Measurements from ENCODE around the gene SOCS7. TPM values are rescaled to one million over a fixed set of nuclear protein-coding genes. Genes with fewer than 3 reads are reported as not detected.

SOCS7 gene
- total RNA-seq, 1 experiment from 2014 or later = 31.0 TPM

DNA sequence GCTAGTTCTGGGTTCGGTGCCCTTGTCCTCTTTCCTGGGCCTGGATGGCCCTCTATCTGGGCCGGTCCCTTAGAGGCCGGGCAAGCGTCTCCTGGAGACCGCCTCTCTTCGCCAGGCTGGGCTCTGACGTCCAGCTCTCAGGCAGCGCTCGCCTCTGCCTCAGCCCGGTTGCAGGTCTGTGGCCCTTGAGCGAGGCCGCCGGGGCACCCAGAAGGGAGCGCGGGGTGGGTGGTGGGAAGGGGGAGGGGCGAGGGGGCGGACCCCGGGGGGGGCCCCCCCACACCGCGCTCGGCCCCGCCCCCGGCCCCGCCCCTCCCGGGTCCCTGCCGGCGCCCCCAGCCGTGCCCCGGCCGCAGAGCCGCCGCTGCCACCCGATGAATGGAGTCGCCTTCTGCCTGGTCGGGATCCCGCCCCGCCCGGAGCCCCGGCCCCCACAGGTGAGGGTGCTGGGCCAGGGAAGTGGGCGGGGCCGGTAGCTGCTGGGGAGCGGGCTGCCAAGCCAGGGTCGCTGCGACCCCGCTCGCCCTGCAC, 76.5 kb downstream of the SOCS7 start, which contains the start of gene ARHGAP23:
ARHGAP23 (plus strand) TSS at position 353 of the 531 bp plus-strand sequence; CDS start at position 375, 22 bp downstream.
- POLR2A ChIA-PET = interaction anchor here (0.6 kb wide), 1 partner anchor 393 kb away, joined by 6 read pairs; no protein-coding TSS in a partner anchor
- peak within 1 kb of the TSS; percentile 84 for H3K27ac ChIP-seq (ENCODE audit: low read length)
- no TSS peak for BruUV-seq (replicated peaks)
- no peak for TF ChIP-seq TCF7L2 (IDR thresholded peaks at IDR 0.05; ENCODE audit: low read depth, low read length)
- TF ChIP-seq, protein P1, sequence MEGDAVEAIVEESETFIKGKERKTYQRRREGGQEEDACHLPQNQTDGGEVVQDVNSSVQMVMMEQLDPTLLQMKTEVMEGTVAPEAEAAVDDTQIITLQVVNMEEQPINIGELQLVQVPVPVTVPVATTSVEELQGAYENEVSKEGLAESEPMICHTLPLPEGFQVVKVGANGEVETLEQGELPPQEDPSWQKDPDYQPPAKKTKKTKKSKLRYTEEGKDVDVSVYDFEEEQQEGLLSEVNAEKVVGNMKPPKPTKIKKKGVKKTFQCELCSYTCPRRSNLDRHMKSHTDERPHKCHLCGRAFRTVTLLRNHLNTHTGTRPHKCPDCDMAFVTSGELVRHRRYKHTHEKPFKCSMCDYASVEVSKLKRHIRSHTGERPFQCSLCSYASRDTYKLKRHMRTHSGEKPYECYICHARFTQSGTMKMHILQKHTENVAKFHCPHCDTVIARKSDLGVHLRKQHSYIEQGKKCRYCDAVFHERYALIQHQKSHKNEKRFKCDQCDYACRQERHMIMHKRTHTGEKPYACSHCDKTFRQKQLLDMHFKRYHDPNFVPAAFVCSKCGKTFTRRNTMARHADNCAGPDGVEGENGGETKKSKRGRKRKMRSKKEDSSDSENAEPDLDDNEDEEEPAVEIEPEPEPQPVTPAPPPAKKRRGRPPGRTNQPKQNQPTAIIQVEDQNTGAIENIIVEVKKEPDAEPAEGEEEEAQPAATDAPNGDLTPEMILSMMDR (IDR thresholded peaks at IDR 0.05) = no peak
- TF ChIP-seq POLR2AphosphoS5 (IDR thresholded peaks at IDR 0.05; ENCODE audit: low read depth, low read length) = no peak
- TF ChIP-seq SIN3A (IDR thresholded peaks at IDR 0.05; ENCODE audit: borderline replicate concordance, insufficient read depth, low read depth, low read length) = 0 out of 2 replicates have a peak, but pooled peaks have one; percentile 5
- TF ChIP-seq, protein P2, sequence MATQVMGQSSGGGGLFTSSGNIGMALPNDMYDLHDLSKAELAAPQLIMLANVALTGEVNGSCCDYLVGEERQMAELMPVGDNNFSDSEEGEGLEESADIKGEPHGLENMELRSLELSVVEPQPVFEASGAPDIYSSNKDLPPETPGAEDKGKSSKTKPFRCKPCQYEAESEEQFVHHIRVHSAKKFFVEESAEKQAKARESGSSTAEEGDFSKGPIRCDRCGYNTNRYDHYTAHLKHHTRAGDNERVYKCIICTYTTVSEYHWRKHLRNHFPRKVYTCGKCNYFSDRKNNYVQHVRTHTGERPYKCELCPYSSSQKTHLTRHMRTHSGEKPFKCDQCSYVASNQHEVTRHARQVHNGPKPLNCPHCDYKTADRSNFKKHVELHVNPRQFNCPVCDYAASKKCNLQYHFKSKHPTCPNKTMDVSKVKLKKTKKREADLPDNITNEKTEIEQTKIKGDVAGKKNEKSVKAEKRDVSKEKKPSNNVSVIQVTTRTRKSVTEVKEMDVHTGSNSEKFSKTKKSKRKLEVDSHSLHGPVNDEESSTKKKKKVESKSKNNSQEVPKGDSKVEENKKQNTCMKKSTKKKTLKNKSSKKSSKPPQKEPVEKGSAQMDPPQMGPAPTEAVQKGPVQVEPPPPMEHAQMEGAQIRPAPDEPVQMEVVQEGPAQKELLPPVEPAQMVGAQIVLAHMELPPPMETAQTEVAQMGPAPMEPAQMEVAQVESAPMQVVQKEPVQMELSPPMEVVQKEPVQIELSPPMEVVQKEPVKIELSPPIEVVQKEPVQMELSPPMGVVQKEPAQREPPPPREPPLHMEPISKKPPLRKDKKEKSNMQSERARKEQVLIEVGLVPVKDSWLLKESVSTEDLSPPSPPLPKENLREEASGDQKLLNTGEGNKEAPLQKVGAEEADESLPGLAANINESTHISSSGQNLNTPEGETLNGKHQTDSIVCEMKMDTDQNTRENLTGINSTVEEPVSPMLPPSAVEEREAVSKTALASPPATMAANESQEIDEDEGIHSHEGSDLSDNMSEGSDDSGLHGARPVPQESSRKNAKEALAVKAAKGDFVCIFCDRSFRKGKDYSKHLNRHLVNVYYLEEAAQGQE (IDR thresholded peaks at IDR 0.05; ENCODE audit: insufficient read depth in 1 of 2, low read depth in 2 of 2, low read length in 1 of 2) = no peak
- in situ Hi-C loops (cut with HindIII; ENCODE audit: low pct_unique_long_range_greater_than_20kb, low sequenced_read_pairs) = no loop called here
- CTCF ChIA-PET = interaction anchor here (0.5 kb wide), 1 partner anchor 50 kb away, joined by 3 read pairs; no protein-coding TSS in a partner anchor
- no peaks in the 10 kb centered on the region for H3K36me3 ChIP-seq (ENCODE audit: control insufficient read depth, insufficient read depth, low read length)
- H3K4me1 ChIP-seq (ENCODE audit: control insufficient read depth, insufficient read depth, low read length) = peaks cover 14% of the 10 kb centered on the region
- intact Hi-C loops (cut with micrococcal nuclease; ENCODE audit: unreplicated experiment) = loop anchor here (10.0 kb wide), 1 partner anchor 57 kb away; no protein-coding TSS in a partner anchor
- peak within 1 kb of the TSS; percentile 68 to 69 for H3K4me3 ChIP-seq (ENCODE audit: low read depth in 2 of 2, low read length in 2 of 2)
- no peaks in the 10 kb centered on the region for H3K9me3 ChIP-seq (ENCODE audit: control insufficient read depth, insufficient read depth, low read depth, low read length)
- ATAC-seq (peak; percentile 81), DNase-seq (ENCODE audit: low read depth, low spot score) (no peak)
- H3K27me3 ChIP-seq (ENCODE audit: control insufficient read depth, insufficient read depth, low read length) = no peaks in the 10 kb centered on the region

DNA sequence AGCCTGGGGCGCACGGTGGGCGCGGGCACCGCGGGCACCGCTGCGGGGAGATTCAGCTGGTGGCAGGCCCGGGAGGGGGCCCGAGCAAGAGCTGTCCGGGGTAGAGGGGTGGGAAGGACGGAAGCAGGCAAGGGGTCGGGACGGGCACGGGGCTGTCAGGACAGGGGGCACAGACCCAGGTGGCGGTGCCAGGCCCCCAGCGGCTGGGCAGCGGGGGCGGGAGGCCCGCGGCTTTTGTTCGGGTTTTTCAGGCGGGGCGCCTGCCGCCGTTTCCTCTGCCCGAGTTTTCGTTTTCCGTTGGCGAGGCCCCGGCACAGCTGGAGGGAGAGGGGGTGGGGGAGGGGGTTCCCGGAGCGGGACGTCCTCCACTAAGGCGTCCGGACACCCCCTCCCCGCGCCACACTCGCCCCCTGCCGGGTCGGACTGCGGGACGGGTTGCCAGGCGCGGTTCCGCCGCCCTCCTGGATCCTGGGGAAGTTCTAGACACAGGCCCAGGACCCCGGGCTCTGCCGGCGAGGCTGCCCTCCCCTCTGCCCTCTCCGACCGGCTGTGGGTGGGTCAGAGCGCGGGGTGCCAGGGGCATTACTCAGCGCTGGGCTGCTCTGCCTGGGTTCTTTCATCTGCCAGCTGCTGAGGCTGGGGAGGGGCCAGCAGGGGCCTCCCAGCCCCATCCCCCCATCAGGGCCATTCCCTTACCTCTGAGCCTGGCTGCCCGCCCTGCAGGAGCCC, 77.2 kb downstream of the SOCS7 start:
- no TSS peak for BruUV-seq (replicated peaks)
- Histone ChIP-seq H3K27ac (ENCODE audit: low read length) (peak overlapping the region; percentile 74), H3K36me3 (ENCODE audit: control insufficient read depth, insufficient read depth, low read length) (no peaks in the 10 kb centered on the region), H3K9me3 (ENCODE audit: control insufficient read depth, insufficient read depth, low read depth, low read length) (no peaks in the 10 kb centered on the region), H3K4me3 (ENCODE audit: low read depth in 2 of 2, low read length in 2 of 2) (peak overlapping the region; percentile 68 to 69), H3K27me3 (ENCODE audit: control insufficient read depth, insufficient read depth, low read length) (no peaks in the 10 kb centered on the region), H3K4me1 (ENCODE audit: control insufficient read depth, insufficient read depth, low read length) (peaks cover 14% of the 10 kb centered on the region)
- ATAC-seq (peak; percentile 57), DNase-seq (ENCODE audit: low read depth, low spot score) (no peak)
- TF ChIP-seq TCF7L2 (IDR thresholded peaks at IDR 0.05; ENCODE audit: low read depth, low read length) (0 out of 2 replicates have a peak, but pooled peaks have one; percentile 39), POLR2AphosphoS5 (IDR thresholded peaks at IDR 0.05; ENCODE audit: low read depth, low read length) (no peak), SIN3A (IDR thresholded peaks at IDR 0.05; ENCODE audit: borderline replicate concordance, insufficient read depth, low read depth, low read length) (no peak; the same call in 1 of the 2 replicates)
- TF ChIP-seq, protein P1 (IDR thresholded peaks at IDR 0.05) = no peak
- TF ChIP-seq, protein P2 (IDR thresholded peaks at IDR 0.05; ENCODE audit: insufficient read depth in 1 of 2, low read depth in 2 of 2, low read length in 1 of 2) = no peak
- ChIA-PET CTCF (interaction anchor here (0.5 to 1.1 kb wide), 2 partner anchors 49 to 129 kb away, joined by 3 read pairs; no protein-coding TSS in a partner anchor), POLR2A (interaction anchor here (0.6 kb wide), 1 partner anchor 393 kb away, joined by 6 read pairs; no protein-coding TSS in a partner anchor)
- intact Hi-C loops (cut with micrococcal nuclease; ENCODE audit: unreplicated experiment) = loop anchor here (10.0 kb wide), 1 partner anchor 56 kb away; no protein-coding TSS in a partner anchor
- in situ Hi-C loops (cut with HindIII; ENCODE audit: low pct_unique_long_range_greater_than_20kb, low sequenced_read_pairs) = no loop called here

Measured in Panc1 (cell line).